ENCODE results near the gene DYNC2I2.
"Not testable (repeated sequence)": the region's sequence is repeated elsewhere in the genome, so short reads cannot be mapped to it uniquely, and the experiment has no call there.

Gene DYNC2I2

GRCh38 chr9:128615571-128615970, 41.1 kb downstream of the DYNC2I2 start:
- no peak for DNase-seq (ENCODE audit: low read depth in 2 of 2)

- no peak for DNase-seq (ENCODE audit: low read depth in 2 of 2)
Observed at GRCh38 chr9:128614728-128615127, 41.9 kb downstream of the DYNC2I2 start.

- no peak for DNase-seq (ENCODE audit: low read depth in 2 of 2)
Observed at GRCh38 chr9:128611600-128612394, 44.9 kb downstream of the DYNC2I2 start.

- DNase-seq (ENCODE audit: low read depth in 2 of 2), result no peak
Observed at GRCh38 chr9:128610897-128611296, 45.8 kb downstream of the DYNC2I2 start.

GRCh38 chr9:128607642-128608350, 48.9 kb downstream of the DYNC2I2 start:
- no peak for DNase-seq (ENCODE audit: low read depth in 2 of 2)

GRCh38 chr9:128603697-128604096, 53.0 kb downstream of the DYNC2I2 start:
- DNase-seq (ENCODE audit: low read depth in 2 of 2), result no peak

GRCh38 chr9:128600099-128600498, 56.5 kb downstream of the DYNC2I2 start:
- DNase-seq (ENCODE audit: low read depth in 2 of 2), result no peak

- no peak for DNase-seq (ENCODE audit: low read depth in 2 of 2)
Observed at GRCh38 chr9:128595471-128595870, 61.2 kb downstream of the DYNC2I2 start.

GRCh38 chr9:128593856-128594255, 62.8 kb downstream of the DYNC2I2 start:
- no peak for DNase-seq (ENCODE audit: low read depth in 2 of 2)

GRCh38 chr9:128593039-128593438, 63.6 kb downstream of the DYNC2I2 start:
- no peak for DNase-seq (ENCODE audit: low read depth in 2 of 2)

- DNase-seq (ENCODE audit: low read depth in 2 of 2), result no peak
Observed at GRCh38 chr9:128588581-128589233, 67.9 kb downstream of the DYNC2I2 start.

GRCh38 chr9:128587453-128587852, 69.2 kb downstream of the DYNC2I2 start:
- no peak for DNase-seq (ENCODE audit: low read depth in 2 of 2)

- not testable (repeated sequence) for DNase-seq (ENCODE audit: low read depth in 2 of 2)
Observed at GRCh38 chr9:128586934-128587333, 69.7 kb downstream of the DYNC2I2 start.

- not testable (repeated sequence) for DNase-seq (ENCODE audit: low read depth in 2 of 2)
Observed at GRCh38 chr9:128585155-128585554, 71.5 kb downstream of the DYNC2I2 start.
